GM19395 (cell line): ENCODE measurements around the gene C1QTNF7.

Experiments used
- ATAC-seq: cut with Tn5 transposase; IDR thresholded peaks from one replicate; pipeline ENCODE4 v1.9.1; 2021; ENCODE audit warnings: mild to moderate bottlenecking, moderate library complexity; ENCODE audit not compliant: unreplicated experiment

Gene C1QTNF7

DNA sequence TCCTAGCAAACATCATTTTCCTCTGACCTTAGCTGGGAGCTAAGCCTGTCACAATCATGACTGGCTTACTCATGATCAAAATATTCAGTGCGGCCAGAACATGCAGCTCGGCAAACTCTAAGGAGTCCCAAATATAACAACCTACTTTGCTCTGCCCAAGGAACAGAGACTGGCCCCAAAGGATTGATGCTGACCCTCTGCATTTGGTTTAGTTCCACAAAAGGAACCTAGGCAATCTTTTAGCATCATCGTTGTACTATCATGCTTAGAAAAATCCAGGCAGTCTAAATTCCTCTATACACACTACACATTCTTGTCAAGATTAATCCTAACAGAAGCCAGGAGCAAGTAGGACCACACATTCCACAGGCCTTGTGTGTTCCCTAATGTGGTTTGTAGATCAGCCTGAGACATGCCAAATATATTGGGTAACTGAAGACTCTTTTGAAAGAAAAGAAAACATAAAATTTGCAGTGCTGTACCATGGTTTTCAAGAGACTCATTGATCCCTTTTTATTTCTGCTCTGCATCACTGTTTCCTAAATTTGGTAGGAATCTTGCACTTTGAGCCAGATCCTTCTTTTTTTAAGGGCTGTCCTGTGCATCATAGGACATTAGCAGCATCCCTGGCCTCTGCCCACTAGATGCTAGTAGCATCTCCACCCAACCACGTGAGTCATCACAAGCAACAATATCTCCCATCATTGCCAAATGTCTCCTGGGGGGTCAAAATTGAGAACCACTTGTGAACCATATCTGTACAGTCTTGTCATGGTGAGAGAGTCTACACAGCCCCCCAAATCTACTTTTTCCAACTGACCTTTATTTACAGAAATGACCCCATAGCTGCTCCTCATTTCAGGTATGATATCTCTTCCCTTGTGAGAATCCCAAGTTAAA, 24.3 kb downstream of the C1QTNF7 start:
- no peak for ATAC-seq

DNA sequence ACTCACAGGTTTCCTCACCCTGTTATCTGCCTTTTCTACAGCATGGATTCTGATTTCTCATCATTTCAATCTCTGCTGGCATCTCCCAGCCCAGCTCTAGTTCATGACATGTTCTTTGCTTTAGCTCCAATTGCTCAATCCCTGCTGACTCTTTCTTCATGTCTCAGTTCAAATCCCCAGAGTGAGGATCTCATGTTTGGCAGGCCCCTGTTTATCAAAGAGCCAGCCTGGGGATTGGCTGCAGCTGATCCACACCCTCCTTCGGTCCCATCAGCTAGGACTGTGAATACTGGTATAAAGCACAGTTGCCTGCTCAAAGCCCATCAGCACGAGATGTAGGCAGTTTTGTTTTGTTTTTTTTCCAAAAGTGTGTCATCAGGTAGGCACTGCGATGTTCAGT, 27.5 kb downstream of the C1QTNF7 start:
- no peak for ATAC-seq

DNA sequence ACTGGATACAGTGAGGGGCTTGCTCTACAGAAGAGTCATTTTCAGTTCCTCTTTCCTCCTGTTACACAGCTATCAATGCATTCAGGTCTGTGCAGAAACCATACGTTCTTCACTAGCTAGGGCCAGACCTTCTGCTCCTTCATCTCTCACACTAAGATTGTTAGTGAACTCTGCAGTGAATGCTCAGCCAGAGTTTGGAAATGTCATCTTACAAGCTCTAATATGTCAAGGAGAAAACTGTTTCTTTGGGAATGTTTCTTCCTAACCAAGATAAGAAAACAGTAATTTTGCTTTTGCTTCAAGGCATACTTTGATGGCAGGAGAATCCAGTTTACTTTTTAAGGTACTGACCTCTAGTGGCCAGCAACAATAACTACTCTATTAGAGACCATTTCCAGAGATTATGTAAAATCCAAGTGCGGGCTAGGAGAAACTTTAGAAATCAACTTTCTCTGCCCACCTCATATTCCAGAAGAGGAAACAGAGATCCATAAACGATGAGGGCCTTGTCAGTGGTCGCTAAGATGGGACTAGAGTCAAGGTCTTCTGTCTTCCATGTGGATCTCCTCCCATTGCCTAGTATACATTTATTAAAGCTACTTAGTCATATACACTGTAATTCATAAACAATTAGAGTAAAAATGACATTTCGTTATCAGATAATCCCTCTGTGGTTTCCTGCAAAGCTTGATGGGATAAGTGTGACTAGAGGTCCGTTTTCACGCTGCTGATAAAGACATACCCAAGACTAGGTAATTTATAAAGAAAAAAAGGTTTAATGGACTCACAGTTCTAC, 29.8 kb downstream of the C1QTNF7 start:
- peak; percentile 99 for ATAC-seq

DNA sequence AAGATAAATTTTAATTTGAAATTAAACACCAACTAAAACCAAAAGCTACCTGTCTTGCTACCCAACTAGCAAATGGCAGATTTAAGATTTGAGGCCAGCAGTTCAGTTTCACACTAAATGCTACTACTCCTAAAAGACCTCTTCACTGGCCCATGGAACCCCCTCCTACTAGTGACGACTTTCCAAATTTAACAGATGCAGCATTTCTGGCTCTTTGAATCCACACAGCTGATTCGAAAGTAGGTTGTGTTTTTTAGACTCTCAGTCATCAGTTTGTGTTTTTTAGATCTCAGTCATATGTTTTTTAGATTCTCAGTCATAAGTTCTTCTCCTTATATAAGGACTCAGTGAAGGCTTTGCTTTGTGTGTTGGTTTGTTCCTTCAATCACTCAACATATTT, 30.8 kb downstream of the C1QTNF7 start:
- no peak for ATAC-seq

DNA sequence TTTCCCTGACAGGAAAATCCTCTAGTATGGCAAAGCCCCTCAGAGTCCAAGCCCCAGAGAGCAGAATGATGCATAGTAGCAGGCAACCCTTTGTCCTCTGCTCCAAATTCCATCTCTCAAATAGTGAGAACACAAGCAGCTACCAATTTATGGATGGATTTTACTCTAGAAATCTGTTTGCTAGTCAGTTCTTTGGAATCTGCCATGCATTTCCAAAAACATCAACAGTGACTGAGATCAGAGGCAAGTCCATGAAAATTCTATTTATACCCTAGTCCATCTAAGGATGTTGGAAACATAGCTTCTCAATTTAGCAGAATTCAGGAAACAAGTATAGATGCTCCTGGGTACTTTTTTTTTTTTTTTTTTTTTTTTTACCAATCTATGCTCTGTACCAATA, 31.9 kb downstream of the C1QTNF7 start:
- no peak for ATAC-seq

DNA sequence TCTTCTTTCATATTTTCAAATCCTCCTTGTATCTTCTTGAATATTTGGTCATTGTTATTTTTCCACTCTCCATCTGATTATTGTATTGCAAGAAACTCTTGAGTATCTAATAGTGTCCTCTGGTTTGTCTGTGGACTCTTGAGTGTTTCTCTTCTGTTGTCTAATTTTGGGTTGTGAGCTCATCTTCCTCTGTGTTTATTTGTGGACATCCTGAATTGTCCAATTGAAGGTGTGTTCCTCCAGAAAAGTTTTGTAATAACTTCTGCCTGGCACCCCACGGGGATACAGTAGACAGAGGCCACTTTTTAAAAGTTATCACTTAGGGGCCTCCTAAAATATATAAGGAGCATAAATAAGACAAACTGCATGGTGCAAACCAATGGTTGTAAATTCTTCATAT, 38.8 kb downstream of the C1QTNF7 start:
- no peak for ATAC-seq

DNA sequence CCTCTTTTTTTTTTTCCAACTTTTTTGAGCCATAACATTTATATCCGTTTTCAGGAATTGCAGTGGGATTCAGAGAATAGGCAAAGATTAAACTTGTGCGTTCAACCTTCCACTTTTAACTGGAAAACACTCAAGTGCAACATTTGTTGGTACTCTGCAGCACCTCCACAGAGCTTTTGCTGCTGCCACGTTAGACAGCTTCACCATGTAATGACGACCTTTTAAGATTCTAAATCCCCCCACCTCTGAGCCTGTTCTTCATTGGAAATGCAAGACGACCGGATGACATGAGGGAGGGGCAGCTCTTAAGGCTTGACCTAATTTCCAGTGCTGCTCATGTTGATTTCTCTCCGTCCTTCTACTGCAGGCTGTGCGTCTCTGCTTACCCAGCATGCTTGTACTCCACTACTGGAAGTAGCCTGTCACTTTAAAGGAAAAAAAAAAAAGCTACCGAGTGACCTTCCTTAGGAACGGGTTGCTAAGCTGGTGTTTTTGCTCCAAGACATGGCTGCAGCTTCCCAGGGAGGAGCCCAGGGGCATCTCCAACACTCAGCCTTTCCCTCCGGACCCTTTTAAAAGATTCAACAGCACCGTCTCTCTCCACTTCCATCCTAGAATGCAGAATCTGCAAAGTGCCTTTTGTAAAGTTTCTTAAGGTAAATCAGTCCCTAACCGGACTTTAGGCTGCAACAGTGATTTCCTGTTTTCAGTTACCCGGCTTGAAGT, 41.7 kb downstream of the C1QTNF7 start, which contains the start of gene CC2D2A:
Gene CC2D2A (plus strand): TSS at position 481 of the 726 bp plus-strand sequence. CDS start 6,051 bp downstream, outside the sequence.
- ATAC-seq: no peak

DNA sequence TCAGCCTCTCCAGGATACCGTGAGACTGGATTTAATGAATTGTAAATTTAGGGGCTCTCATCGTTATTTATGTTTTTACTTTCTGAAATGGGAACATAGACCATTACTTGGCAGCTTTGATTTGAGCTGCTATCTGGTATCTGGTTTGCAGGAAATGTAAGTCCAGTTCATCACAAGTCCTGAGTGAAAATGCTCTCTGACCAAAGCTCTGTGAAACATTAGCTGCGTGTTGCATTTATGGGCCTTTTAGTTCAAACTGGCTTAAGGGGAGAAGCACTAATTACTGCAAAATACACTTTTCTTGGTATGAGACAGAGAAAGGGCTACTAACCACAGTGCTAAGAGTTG, 42.3 kb downstream of the C1QTNF7 start:
- no peak for ATAC-seq

DNA sequence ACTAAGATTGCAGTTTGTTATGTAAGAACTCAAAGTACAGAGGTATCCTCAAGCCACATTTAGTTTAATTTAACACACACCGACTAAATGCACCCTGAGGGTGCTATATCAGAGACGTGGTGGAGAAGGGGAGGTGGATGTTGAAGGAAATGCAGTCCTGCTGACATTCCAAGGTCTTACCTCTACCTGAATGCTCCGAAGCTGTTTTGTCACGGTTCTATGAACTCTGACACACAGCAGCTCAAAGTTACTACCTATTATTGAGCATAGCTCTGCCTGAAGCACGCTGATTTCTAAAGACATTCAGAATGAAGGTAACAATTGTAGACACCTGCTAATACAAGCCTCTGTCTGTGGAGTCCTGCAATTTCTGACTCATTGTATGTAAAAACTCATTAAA, 48.6 kb downstream of the C1QTNF7 start:
- no peak for ATAC-seq

DNA sequence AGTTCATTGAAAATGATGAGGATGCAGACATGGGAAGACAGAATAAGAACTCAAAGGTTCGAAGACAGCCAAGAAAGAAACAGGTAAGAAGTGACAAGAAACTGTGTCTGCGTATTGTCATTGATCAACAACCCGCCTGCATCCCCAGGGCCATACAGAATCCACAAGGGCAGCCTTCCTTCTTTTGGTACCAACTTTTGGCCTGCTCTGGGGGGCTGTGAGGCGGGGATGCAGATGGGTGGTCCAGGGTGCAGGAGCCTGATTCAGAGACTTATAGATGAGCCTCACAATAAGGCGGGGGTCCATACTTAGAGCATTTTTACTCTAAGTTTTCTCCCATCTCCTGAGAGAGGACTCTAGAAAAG, 50.9 kb downstream of the C1QTNF7 start:
- no peak for ATAC-seq

DNA sequence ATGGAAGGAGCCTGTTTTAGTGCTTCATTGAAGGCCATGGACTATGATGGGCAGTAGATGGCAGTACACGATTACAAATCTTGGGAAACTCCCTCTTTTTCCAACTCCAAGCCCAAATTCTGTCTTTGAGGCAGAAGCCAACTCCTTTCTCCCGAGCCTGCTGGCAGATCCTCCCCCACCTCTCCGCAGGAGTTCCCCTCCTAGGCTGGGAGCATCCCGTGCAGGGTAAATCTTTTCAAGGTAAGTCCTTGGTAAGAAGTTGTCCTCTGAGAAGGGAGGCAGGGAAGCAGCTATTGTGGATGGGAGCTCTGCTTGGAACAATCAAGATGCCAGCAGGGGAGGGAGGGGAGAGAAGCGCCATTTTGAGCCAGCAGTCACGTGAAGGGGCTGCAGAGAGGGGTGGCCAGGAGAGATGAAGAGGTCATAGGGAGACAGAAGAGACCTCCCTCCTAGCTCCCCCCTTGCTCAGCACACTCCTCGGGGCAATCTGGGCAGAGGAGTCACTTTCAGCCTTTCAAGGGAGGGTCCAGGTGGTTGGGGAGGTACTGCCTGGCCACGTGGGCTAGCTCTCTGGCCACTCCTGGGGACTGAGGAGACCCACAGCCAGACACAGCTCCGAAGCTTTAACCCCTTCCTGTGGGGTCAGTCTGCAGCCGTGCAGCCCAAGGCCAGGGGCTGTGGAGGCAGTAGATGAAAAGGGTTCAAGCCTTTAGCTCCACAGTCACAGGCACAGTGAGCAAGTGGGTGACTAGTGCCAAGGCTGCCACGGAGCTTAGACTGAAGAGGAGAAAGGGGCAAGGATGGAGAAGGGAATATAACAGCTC, 51.5 kb downstream of the C1QTNF7 start:
- no peak for ATAC-seq

DNA sequence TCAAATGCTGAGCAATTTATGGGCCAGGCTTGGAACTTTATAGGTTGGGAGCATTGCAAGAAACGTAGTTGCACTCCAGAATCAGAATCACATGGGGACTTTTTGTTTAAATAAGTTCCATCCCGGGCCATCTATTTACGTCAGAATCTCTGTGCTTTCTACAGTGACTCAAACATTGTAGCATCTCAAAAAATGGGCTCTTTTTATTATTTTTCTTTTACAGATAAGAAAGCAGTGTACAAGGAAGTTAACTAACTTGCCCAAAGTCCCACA, 52.0 kb downstream of the C1QTNF7 start:
- no peak for ATAC-seq

DNA sequence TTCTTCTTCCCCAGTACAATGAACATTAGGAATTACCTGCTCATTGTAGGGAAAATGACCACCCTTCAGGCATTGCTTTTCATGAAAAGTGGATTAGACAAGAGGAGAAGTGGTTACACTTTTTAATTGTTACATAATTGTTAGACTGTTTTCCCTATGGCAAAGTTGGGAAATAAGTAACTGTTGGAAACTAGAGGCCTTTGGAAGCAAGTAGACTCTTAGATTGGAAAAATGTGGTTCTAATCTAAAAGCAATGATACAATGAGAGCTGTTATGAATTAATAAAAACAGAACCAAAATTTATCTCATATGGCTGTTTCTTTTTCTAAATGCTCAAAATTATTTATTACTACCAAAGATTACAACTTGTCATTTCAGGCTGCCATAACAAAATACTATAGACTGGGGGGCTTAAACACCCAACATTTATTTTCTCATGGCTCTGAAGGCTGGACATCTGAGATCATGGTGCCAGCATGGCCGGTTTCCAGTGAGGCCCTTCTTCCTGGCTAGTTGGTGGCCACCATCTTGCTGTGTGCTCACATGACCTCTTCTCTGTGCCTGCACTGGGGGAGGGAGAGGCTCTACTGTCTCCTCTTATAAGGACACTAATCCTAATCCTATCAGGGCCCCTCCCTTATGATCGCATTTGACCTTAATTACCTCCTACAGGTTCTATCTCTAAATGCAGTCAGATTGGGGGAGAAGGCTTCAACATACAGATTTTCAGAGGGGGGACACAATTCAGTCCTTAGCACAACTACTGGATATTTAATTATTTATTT, 54.3 kb downstream of the C1QTNF7 start:
- ATAC-seq: no peak

DNA sequence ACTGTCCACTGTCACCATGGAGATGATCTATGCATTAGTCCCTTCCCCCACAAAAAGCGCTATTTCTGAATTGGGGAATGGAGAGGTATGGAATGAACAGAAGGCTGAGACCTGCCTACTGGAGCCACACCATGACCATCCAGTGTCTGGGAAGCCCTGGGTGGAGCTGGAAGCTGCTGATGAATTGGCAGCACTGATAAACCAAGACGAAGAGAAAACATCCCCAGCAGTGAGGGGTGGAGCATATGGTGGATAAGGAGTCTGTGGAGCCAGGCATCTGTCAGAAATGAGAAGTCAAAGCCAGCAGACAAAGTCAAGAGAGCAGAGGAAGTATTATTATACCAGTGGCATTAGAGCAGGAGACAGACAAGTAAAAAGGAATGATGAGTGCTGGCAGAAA, 55.0 kb downstream of the C1QTNF7 start:
- ATAC-seq: no peak

DNA sequence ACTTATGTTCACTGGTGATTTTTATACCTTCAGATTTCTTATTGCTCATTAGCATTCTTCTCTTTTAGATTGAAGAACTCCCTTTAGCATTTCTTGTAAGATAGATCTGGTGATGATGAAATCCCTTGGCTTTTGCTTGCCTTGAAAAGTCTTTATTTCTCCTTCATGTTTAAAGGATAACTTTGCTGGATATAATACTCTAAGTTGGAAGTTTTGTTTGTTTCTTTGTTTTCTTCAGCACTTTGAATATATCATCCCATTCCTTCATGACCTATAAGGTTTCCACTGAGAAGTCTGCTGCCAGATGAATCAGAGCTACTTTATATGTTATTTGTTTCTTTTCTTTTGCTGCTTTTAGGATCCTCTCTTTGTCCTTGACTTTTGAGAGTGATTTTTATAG, 60.3 kb downstream of the C1QTNF7 start:
- ATAC-seq: no peak

DNA sequence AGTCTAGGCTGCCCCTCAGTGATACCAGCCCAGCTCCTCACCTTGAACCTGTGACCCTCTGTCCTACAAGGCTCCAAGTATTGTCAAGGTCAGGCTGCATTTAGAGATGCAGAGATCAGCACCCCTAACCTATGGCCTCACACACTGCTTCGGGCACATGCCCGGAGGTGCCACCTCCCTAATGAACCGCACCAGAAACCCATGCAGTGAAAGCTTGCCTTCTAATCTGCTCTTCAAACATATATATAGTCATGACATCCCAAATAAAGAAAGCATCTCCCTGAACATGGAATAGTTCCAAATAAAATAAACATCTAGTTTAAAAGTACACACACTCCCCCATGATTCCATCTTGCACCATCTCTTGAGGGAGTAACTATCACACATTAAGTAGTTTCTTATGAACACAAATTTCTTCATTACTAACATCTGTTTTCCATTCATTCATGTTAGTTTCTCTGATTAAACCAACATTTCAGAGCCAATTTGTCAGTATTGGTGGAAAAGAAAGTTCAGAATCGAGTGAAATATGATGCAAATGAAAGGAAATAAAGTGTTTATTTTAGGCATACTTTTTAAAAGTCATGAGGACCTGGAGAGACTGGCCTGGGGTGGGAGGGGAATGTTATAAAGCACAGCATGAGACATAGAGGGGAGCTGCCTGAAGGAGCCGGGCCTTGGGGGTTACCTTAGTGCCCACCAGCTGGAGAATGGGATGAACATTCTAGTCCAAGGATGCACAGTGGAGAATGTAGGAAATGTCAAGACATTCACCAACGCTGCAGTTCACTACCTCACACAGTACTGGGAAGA, 61.0 kb downstream of the C1QTNF7 start:
- no peak for ATAC-seq

DNA sequence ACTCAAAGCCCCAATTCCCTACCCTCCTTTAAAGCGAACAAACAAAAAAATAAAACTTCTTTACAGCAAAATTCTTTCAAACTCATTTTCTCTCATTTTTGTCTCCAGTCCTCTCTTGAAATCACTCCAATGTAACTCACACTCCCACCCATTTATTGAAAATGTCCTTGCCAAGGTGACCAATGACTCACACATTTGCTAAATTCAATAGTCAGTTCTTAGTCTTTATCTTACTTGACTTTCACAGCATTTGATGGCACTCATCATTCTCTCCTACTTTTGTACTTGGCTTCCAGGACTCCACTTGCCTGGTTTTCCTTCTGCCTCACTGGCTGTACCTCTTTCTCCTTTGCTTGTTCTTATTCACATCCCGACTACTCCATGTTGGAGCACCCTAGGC, 61.7 kb downstream of the C1QTNF7 start:
- ATAC-seq: no peak

DNA sequence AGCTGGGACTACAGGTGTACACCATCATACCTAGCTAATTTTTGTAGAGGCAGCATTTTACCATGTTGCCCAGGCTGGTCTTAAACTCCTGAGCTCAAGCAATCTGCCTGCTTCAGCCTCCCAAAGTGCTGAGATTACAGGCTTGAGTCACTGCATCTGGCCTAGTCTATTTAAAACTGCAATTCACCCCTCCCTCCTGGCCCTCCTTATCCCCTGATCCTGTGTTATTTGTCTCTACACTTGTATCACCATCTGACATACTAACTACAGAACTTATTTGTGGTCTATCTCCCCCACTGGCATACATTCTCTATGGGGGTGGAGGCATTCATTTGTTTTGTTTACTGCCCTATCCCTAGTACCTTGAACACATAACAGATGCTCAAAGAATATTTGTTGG, 65.6 kb downstream of the C1QTNF7 start:
- no peak for ATAC-seq

DNA sequence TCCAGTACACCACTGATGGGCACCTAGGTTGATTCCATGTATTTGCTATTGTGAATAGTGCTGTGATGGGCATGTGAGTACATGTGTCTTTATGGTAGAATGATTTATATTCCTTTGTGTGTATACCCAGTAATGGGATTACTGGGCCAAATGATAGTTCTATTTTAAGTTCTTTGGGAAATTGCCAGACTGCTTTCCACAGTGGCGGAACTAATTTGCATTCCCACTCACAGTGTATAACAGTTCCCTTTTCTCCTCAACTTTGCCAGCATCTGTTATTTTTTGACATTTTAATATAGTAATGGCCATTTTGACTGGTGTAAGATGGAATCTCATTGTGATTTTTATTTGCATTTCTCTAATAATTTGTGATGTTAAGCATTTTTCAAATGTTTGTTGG, 67.8 kb downstream of the C1QTNF7 start:
- ATAC-seq: no peak
